ENCODE data around the gene GRM1. TPM values are rescaled to one million over a fixed set of nuclear protein-coding genes. Genes with fewer than 3 reads are reported as not detected.

Gene GRM1
- polyA plus RNA-seq, 1 experiment, result 0.02 TPM

GRCh38 chr6:146191612-146192011 lies 162.8 kb downstream of the GRM1 start:
- ChIA-PET CTCF (no interaction called here), POLR2A (no interaction called here)

GRCh38 chr6:146194434-146194833 lies 165.6 kb downstream of the GRM1 start:
- TF ChIP-seq CTCF (IDR thresholded peaks at IDR 0.05; ENCODE audit: insufficient read depth, low read depth, low read length), result no peak
- H3K36me3 ChIP-seq (ENCODE audit: control insufficient read depth, insufficient read depth, low read length), result no peaks in the 10 kb centered on the region
- ChIA-PET CTCF (no interaction called here), POLR2A (no interaction called here)
- H3K4me3 ChIP-seq (ENCODE audit: low read depth, low read length), result no peak overlapping the region
- no peaks in the 10 kb centered on the region for H3K27me3 ChIP-seq (ENCODE audit: control insufficient read depth, insufficient read depth, low read length)
- DNase-seq (ENCODE audit: low read depth), result no peak

More at GRCh38 chr6:146191612-146192011, 162.8 kb downstream of the GRM1 start:
- H3K4me3 ChIP-seq (ENCODE audit: low read depth, low read length), result no peak overlapping the region
- no peaks in the 10 kb centered on the region for H3K36me3 ChIP-seq (ENCODE audit: control insufficient read depth, insufficient read depth, low read length)
- H3K27me3 ChIP-seq (ENCODE audit: control insufficient read depth, insufficient read depth, low read length), result no peaks in the 10 kb centered on the region
- no peak for TF ChIP-seq CTCF (IDR thresholded peaks at IDR 0.05; ENCODE audit: insufficient read depth, low read depth, low read length)
- no peak for DNase-seq (ENCODE audit: low read depth)

- no peak for DNase-seq (ENCODE audit: low read depth)
- no peak overlapping the region for H3K4me3 ChIP-seq (ENCODE audit: low read depth, low read length)
- no peak for TF ChIP-seq CTCF (IDR thresholded peaks at IDR 0.05; ENCODE audit: insufficient read depth, low read depth, low read length)
- CTCF ChIA-PET, result interaction anchor here (1.1 kb wide), 1 partner anchor 10 kb away, joined by 3 read pairs; no protein-coding TSS in a partner anchor
- no peaks in the 10 kb centered on the region for H3K27me3 ChIP-seq (ENCODE audit: control insufficient read depth, insufficient read depth, low read length)
- POLR2A ChIA-PET, result no interaction called here
- no peaks in the 10 kb centered on the region for H3K36me3 ChIP-seq (ENCODE audit: control insufficient read depth, insufficient read depth, low read length)
Measured at GRCh38 chr6:146200176-146200575, 171.3 kb downstream of the GRM1 start.

GRCh38 chr6:146202570-146202969 lies 173.7 kb downstream of the GRM1 start:
- no peaks in the 10 kb centered on the region for H3K27me3 ChIP-seq (ENCODE audit: control insufficient read depth, insufficient read depth, low read length)
- ChIA-PET POLR2A (no interaction called here), CTCF (interaction anchor here (0.7 kb wide), 1 partner anchor 166 kb away, joined by 3 read pairs; no protein-coding TSS in a partner anchor)
- no peak for TF ChIP-seq CTCF (IDR thresholded peaks at IDR 0.05; ENCODE audit: insufficient read depth, low read depth, low read length)
- no peak overlapping the region for H3K4me3 ChIP-seq (ENCODE audit: low read depth, low read length)
- no peak for DNase-seq (ENCODE audit: low read depth)
- no peaks in the 10 kb centered on the region for H3K36me3 ChIP-seq (ENCODE audit: control insufficient read depth, insufficient read depth, low read length)

- no peaks in the 10 kb centered on the region for H3K27me3 ChIP-seq (ENCODE audit: control insufficient read depth, insufficient read depth, low read length)
- ChIA-PET CTCF (no interaction called here), POLR2A (no interaction called here)
- no peak for DNase-seq (ENCODE audit: low read depth)
- no peak for TF ChIP-seq CTCF (IDR thresholded peaks at IDR 0.05; ENCODE audit: insufficient read depth, low read depth, low read length)
- H3K4me3 ChIP-seq (ENCODE audit: low read depth, low read length), result no peak overlapping the region
- H3K36me3 ChIP-seq (ENCODE audit: control insufficient read depth, insufficient read depth, low read length), result no peaks in the 10 kb centered on the region
Measured at GRCh38 chr6:146209942-146210341, 181.1 kb downstream of the GRM1 start.

Measured in BJ (cell line).